Mesendoderm (in vitro differentiated cells): ENCODE measurements around the gene GALNT4.

Source experiments
- DNase-seq: peaks from one replicate; pipeline ENCODE4 v3.0.0; 2013
- H2AK5ac ChIP-seq: 2 replicates; pipeline ENCODE4 v1.6.1; 2013; ENCODE audit warnings: low read length, inconsistent platforms
- H2BK120ac ChIP-seq: 2 replicates; pipeline ENCODE4 v1.6.1; 2013; ENCODE audit warnings: low read depth, mild to moderate bottlenecking, low read length, moderate library complexity, mixed read lengths
- H2BK15ac ChIP-seq: replicated peaks from 2 replicates; pipeline ENCODE4 v1.6.1; 2013; ENCODE audit warnings: low read depth, mild to moderate bottlenecking, moderate library complexity
- H2BK5ac ChIP-seq: 2 replicates; pipeline ENCODE4 v1.6.1; 2013; ENCODE audit warnings: low read length, inconsistent platforms
- H3K18ac ChIP-seq: 2 replicates; pipeline ENCODE4 v1.6.1; 2013; ENCODE audit warnings: mild to moderate bottlenecking, low read length, mixed read lengths
- H3K23ac ChIP-seq: one replicate; pipeline ENCODE4 v1.6.1; 2013; ENCODE audit warnings: low read length
- H3K27ac ChIP-seq: 2 replicates; pipeline ENCODE4 v1.5.1; 2013; ENCODE audit warnings: low read depth, mild to moderate bottlenecking, inconsistent platforms, low read length, moderate library complexity
- H3K27me3 ChIP-seq: 2 replicates; pipeline ENCODE4 v1.6.1; 2013; ENCODE audit warnings: low read length, control low read depth, mild to moderate bottlenecking, inconsistent platforms; ENCODE audit not compliant: insufficient read depth, poor library complexity
- H3K36me3 ChIP-seq: 2 replicates; pipeline ENCODE4 v1.6.1; 2013; ENCODE audit warnings: low read length, inconsistent platforms; ENCODE audit not compliant: control insufficient read depth, insufficient read depth
- H3K4ac ChIP-seq: one replicate; pipeline ENCODE4 v1.6.1; 2013; ENCODE audit warnings: low read depth, mild to moderate bottlenecking, low read length, moderate library complexity
- H3K4me1 ChIP-seq: 2 replicates; pipeline ENCODE4 v1.6.1; 2013; ENCODE audit warnings: low read depth, low read length, inconsistent platforms; ENCODE audit not compliant: control insufficient read depth
- H3K4me2 ChIP-seq: 2 replicates; pipeline ENCODE4 v1.6.1; 2013; ENCODE audit warnings: low read length
- H3K4me3 ChIP-seq: 2 replicates; pipeline ENCODE4 v1.5.1; 2013; ENCODE audit warnings: mild to moderate bottlenecking, low read length
- H3K56ac ChIP-seq: one replicate; pipeline ENCODE4 v1.6.1; 2013; ENCODE audit warnings: low read length
- H3K79me1 ChIP-seq: 2 replicates; pipeline ENCODE4 v1.6.1; 2013; ENCODE audit warnings: low read length, inconsistent platforms
- H3K79me2 ChIP-seq: 2 replicates; pipeline ENCODE4 v1.6.1; 2013; ENCODE audit warnings: mild to moderate bottlenecking, low read length; ENCODE audit not compliant: control insufficient read depth, insufficient read depth
- H3K9ac ChIP-seq: 2 replicates; pipeline ENCODE4 v1.6.1; 2013; ENCODE audit warnings: low read length, inconsistent platforms
- H4K5ac ChIP-seq: one replicate; pipeline ENCODE4 v1.6.1; 2013; ENCODE audit warnings: low read length
- H4K8ac ChIP-seq: one replicate; pipeline ENCODE4 v1.6.1; 2013; ENCODE audit warnings: low read depth, mild to moderate bottlenecking, control low read depth, low read length, moderate library complexity
- WGBS: extraction: QIAGEN DNeasy Blood & Tissue Kit; methylation state at CpG from one replicate; pipeline ENCODE4 v1.1.7; 2013; ENCODE audit warnings: low lambda C conversion rate, missing lambda C conversion rate; ENCODE audit not compliant: insufficient coverage; ENCODE audit errors: extremely low coverage; 5-methylcytosine and 5-hydroxymethylcytosine counted together

The GALNT4 gene

GRCh38 chr12:89517720-89518119, 6.9 kb downstream of the GALNT4 start:
- Histone ChIP-seq H3K27ac (no peak overlapping the region), H3K18ac (no peak overlapping the region), H3K4me1 (peaks cover 2% of the 10 kb centered on the region), H4K8ac (no peak overlapping the region), H3K23ac (no peak overlapping the region), H2BK120ac (no peak overlapping the region), H2AK5ac (no peak overlapping the region), H3K79me2 (peaks cover 5% of the 10 kb centered on the region), H3K36me3 (no peaks in the 10 kb centered on the region), H2BK15ac (no peak overlapping the region), H3K4me2 (no peak overlapping the region), H4K5ac (no peak overlapping the region), H3K4ac (no peak overlapping the region), H2BK5ac (no peak overlapping the region), H3K56ac (no peak overlapping the region), H3K4me3 (no peak overlapping the region), H3K27me3 (no peaks in the 10 kb centered on the region), H3K9ac (no peak overlapping the region), H3K79me1 (peaks cover 7% of the 10 kb centered on the region)
- no CpG with 5 or more reads among the region's 3 CpGs for WGBS
- no peak for DNase-seq

- no peak overlapping the region for H3K18ac ChIP-seq
- H2BK5ac ChIP-seq: no peak overlapping the region
- no peak overlapping the region for H3K27ac ChIP-seq
- DNase-seq: peak; percentile 30
- no peak overlapping the region for H3K4me3 ChIP-seq
- H4K5ac ChIP-seq: no peak overlapping the region
- no peaks in the 10 kb centered on the region for H3K36me3 ChIP-seq
- H3K23ac ChIP-seq: no peak overlapping the region
- no CpG with 5 or more reads among the region's 4 CpGs for WGBS
- no peak overlapping the region for H3K9ac ChIP-seq
- no peak overlapping the region for H2BK15ac ChIP-seq
- H3K4me1 ChIP-seq: peaks cover 2% of the 10 kb centered on the region
- peaks cover 2% of the 10 kb centered on the region for H3K79me2 ChIP-seq
- no peak overlapping the region for H2AK5ac ChIP-seq
- no peak overlapping the region for H2BK120ac ChIP-seq
- peaks cover 4% of the 10 kb centered on the region for H3K79me1 ChIP-seq
- H3K4ac ChIP-seq: no peak overlapping the region
- no peak overlapping the region for H4K8ac ChIP-seq
- no peaks in the 10 kb centered on the region for H3K27me3 ChIP-seq
- no peak overlapping the region for H3K4me2 ChIP-seq
- H3K56ac ChIP-seq: no peak overlapping the region
These were observed 8.0 kb downstream of the GALNT4 start for GRCh38 chr12:89516633-89517032.

GRCh38 chr12:89514751-89515150, 9.8 kb downstream of the GALNT4 start:
- H3K27me3 ChIP-seq: no peaks in the 10 kb centered on the region
- no peaks in the 10 kb centered on the region for H3K36me3 ChIP-seq
- DNase-seq: no peak
- H3K9ac ChIP-seq: no peak overlapping the region
- H3K4me2 ChIP-seq: no peak overlapping the region
- no peak overlapping the region for H3K23ac ChIP-seq
- no peak overlapping the region for H4K8ac ChIP-seq
- H3K79me2 ChIP-seq: no peaks in the 10 kb centered on the region
- no peak overlapping the region for H2BK15ac ChIP-seq
- no peak overlapping the region for H3K27ac ChIP-seq
- peaks cover 2% of the 10 kb centered on the region for H3K4me1 ChIP-seq
- no peak overlapping the region for H3K56ac ChIP-seq
- H3K18ac ChIP-seq: no peak overlapping the region
- no CpG with 5 or more reads among the region's 1 CpG for whole genome bisulfite sequencing
- no peak overlapping the region for H2BK5ac ChIP-seq
- H3K4me3 ChIP-seq: no peak overlapping the region
- peaks cover 2% of the 10 kb centered on the region for H3K79me1 ChIP-seq
- H2AK5ac ChIP-seq: no peak overlapping the region
- no peak overlapping the region for H2BK120ac ChIP-seq
- no peak overlapping the region for H4K5ac ChIP-seq
- H3K4ac ChIP-seq: no peak overlapping the region

- Histone ChIP-seq H2AK5ac (no peak overlapping the region), H4K5ac (no peak overlapping the region), H3K4me1 (peaks cover 2% of the 10 kb centered on the region), H3K4me3 (no peak overlapping the region), H3K4me2 (no peak overlapping the region), H3K27ac (no peak overlapping the region), H2BK5ac (no peak overlapping the region), H3K18ac (no peak overlapping the region), H3K79me2 (no peaks in the 10 kb centered on the region), H3K27me3 (no peaks in the 10 kb centered on the region), H2BK15ac (no peak overlapping the region), H3K79me1 (peaks cover 2% of the 10 kb centered on the region), H3K4ac (no peak overlapping the region), H3K56ac (no peak overlapping the region), H2BK120ac (no peak overlapping the region), H3K23ac (no peak overlapping the region), H3K36me3 (no peaks in the 10 kb centered on the region), H4K8ac (no peak overlapping the region), H3K9ac (no peak overlapping the region)
- DNase-seq: peak; percentile 28
- WGBS: no CpG with 5 or more reads among the region's 4 CpGs
These were observed 11.1 kb downstream of the GALNT4 start for GRCh38 chr12:89513544-89513943.

GRCh38 chr12:89507015-89507824, 17.4 kb downstream of the GALNT4 start:
- H2AK5ac ChIP-seq: no peak overlapping the region
- H3K4ac ChIP-seq: no peak overlapping the region
- H3K23ac ChIP-seq: no peak overlapping the region
- H3K4me2 ChIP-seq: no peak overlapping the region
- H2BK15ac ChIP-seq: no peak overlapping the region
- no peaks in the 10 kb centered on the region for H3K79me2 ChIP-seq
- H3K27me3 ChIP-seq: no peaks in the 10 kb centered on the region
- no peak overlapping the region for H4K5ac ChIP-seq
- H3K56ac ChIP-seq: no peak overlapping the region
- H3K4me1 ChIP-seq: no peaks in the 10 kb centered on the region
- no peak overlapping the region for H3K4me3 ChIP-seq
- no peak for DNase-seq
- no peak overlapping the region for H3K27ac ChIP-seq
- H3K36me3 ChIP-seq: no peaks in the 10 kb centered on the region
- no peak overlapping the region for H3K9ac ChIP-seq
- H2BK120ac ChIP-seq: no peak overlapping the region
- no peak overlapping the region for H2BK5ac ChIP-seq
- no peak overlapping the region for H3K18ac ChIP-seq
- 93% methylated on average over 2 of the region's 9 CpGs for WGBS
- H3K79me1 ChIP-seq: no peaks in the 10 kb centered on the region
- H4K8ac ChIP-seq: no peak overlapping the region

- Histone ChIP-seq H3K18ac (no peak overlapping the region), H3K4me1 (no peaks in the 10 kb centered on the region), H2BK15ac (no peak overlapping the region), H3K79me2 (no peaks in the 10 kb centered on the region), H3K27me3 (no peaks in the 10 kb centered on the region), H3K4me3 (no peak overlapping the region), H3K9ac (no peak overlapping the region), H2BK5ac (no peak overlapping the region), H4K8ac (no peak overlapping the region), H2BK120ac (no peak overlapping the region), H3K27ac (no peak overlapping the region), H3K79me1 (no peaks in the 10 kb centered on the region), H4K5ac (no peak overlapping the region), H3K4ac (no peak overlapping the region), H3K36me3 (no peaks in the 10 kb centered on the region), H2AK5ac (no peak overlapping the region), H3K4me2 (no peak overlapping the region), H3K56ac (no peak overlapping the region), H3K23ac (no peak overlapping the region)
- no peak for DNase-seq
- no CpG with 5 or more reads among the region's 1 CpG for WGBS
These were observed 18.5 kb downstream of the GALNT4 start for GRCh38 chr12:89506050-89506449.
